A673 (cell line): ENCODE results near the gene ZNF836. TPM values are rescaled to one million over a fixed set of nuclear protein-coding genes. Genes with fewer than 3 reads are reported as not detected.
"Not testable (repeated sequence)": the region's sequence is repeated elsewhere in the genome, so short reads cannot be mapped to it uniquely, and the experiment has no call there.

ENCODE experiments used
- BruUV-seq: library from RNA; stranded (reverse); fragments of 400-500 nt; replicated peaks from 2 replicates; lab custom pipeline; 2021; lab: Mats Ljungman, UMichigan
- CTCF ChIA-PET: fragments of 300-600 bp; sonication (Branson Sonifier 250); formaldehyde crosslinking; loops from one replicate; lab custom pipeline; 2022; ENCODE audit warnings: antibody characterized with exemption; lab: Charles Lee
- POLR2A ChIA-PET: fragments of 300-600 bp; sonication (Branson Sonifier 250); formaldehyde crosslinking; loops from one replicate; lab custom pipeline; 2022; ENCODE audit warnings: antibody characterized with exemption; ENCODE audit not compliant: low non-redundant PET; lab: Charles Lee
- DNase-seq: peaks from one replicate; pipeline ENCODE4 v3.0.0-alpha.2; 2015; ENCODE audit warnings: low spot score
- H3K27ac ChIP-seq: fragments of 200-600 bp; sonication (generic); 2 replicates; pipeline ENCODE4 v1.5.1; 2016; ENCODE audit warnings: mixed run types, low read depth, mild to moderate bottlenecking, mixed read lengths, antibody characterized with exemption, low read length; ENCODE audit not compliant: poor library complexity, severe bottlenecking
- H3K27me3 ChIP-seq: fragments of 200-600 bp; sonication (generic); replicated peaks from 2 replicates; pipeline ENCODE4 v1.6.1; 2017; ENCODE audit warnings: mixed run types, low read depth, mild to moderate bottlenecking, mixed read lengths, antibody characterized with exemption, low read length; ENCODE audit not compliant: insufficient read depth, poor library complexity
- H3K36me3 ChIP-seq: fragments of 200-600 bp; sonication (generic); 2 replicates; pipeline ENCODE4 v1.6.1; 2016; ENCODE audit warnings: mixed run types, mild to moderate bottlenecking, mixed read lengths, antibody characterized with exemption, low read length; ENCODE audit not compliant: insufficient read depth, poor library complexity, severe bottlenecking
- H3K4me1 ChIP-seq: fragments of 200-600 bp; sonication (generic); 2 replicates; pipeline ENCODE4 v1.6.1; 2017; ENCODE audit warnings: mixed run types, mild to moderate bottlenecking, mixed read lengths, antibody characterized with exemption, low read length; ENCODE audit not compliant: insufficient read depth, poor library complexity, severe bottlenecking
- H3K4me3 ChIP-seq: fragments of 200-600 bp; sonication (generic); 2 replicates; pipeline ENCODE4 v1.5.1; 2016; ENCODE audit warnings: low read depth, mixed run types, mild to moderate bottlenecking, mixed read lengths, low read length; ENCODE audit not compliant: poor library complexity, severe bottlenecking
- H3K9me3 ChIP-seq: fragments of 200-600 bp; sonication (generic); 2 replicates; pipeline ENCODE4 v1.6.1; 2016; ENCODE audit warnings: mixed run types, low read depth, mild to moderate bottlenecking, mixed read lengths, antibody characterized with exemption, low read length; ENCODE audit not compliant: poor library complexity, severe bottlenecking
- CTCF ChIP-seq: fragments of 300-800, 200-600 bp; sonication (generic); conservative IDR thresholded peaks from 2 replicates; pipeline ENCODE4 v1.5.1; 2017; ENCODE audit warnings: low read depth, mild to moderate bottlenecking, antibody characterized with exemption, low read length, moderate library complexity, mixed read lengths
- EZH2 ChIP-seq: fragments of 200-600 bp; sonication (generic); IDR thresholded peaks from 2 replicates; pipeline ENCODE4 v1.6.1; 2017; ENCODE audit warnings: borderline replicate concordance, low read depth, mild to moderate bottlenecking, mixed read lengths, antibody characterized with exemption, low read length; ENCODE audit not compliant: poor library complexity, severe bottlenecking
- intact Hi-C: fragments of 100-400 bp; cut with micrococcal nuclease; formaldehyde crosslinking; loops from one replicate; pipeline ENCODE4 v1.10.0; 2022; ENCODE audit not compliant: unreplicated experiment
- total RNA-seq: library from RNA; stranded (reverse); gene quantifications from 2 replicates; pipeline ENCODE4 v1.2.3, GENCODE V29; 2021

The ZNF836 gene
- total RNA-seq, 1 experiment from 2014 or later = 6.1 TPM

GRCh38 chr19:52206481-52206880 lies 35.1 kb upstream of the ZNF836 start:
- CTCF ChIA-PET = no interaction called here

GRCh38 chr19:52200755-52201391 lies 29.5 kb upstream of the ZNF836 start:
- H3K36me3 ChIP-seq = peaks cover 76% of the 10 kb centered on the region
- H3K27me3 ChIP-seq, DNase-seq, H3K9me3 ChIP-seq, POLR2A ChIA-PET, intact Hi-C loops, CTCF ChIA-PET, H3K27ac ChIP-seq, BruUV-seq, H3K4me1 ChIP-seq, H3K4me3 ChIP-seq: not testable (repeated sequence)

More at GRCh38 chr19:52206481-52206880, 35.1 kb upstream of the ZNF836 start:
- Histone ChIP-seq H3K4me3 (no peak overlapping the region), H3K36me3 (peaks cover 90% of the 10 kb centered on the region), H3K27ac (no peak overlapping the region), H3K9me3 (no peaks in the 10 kb centered on the region), H3K4me1 (no peaks in the 10 kb centered on the region), H3K27me3 (no peaks in the 10 kb centered on the region)
- BruUV-seq = no TSS peak
- no peak for TF ChIP-seq CTCF
- no peak for TF ChIP-seq EZH2
- intact Hi-C loops = no loop called here
- DNase-seq = no peak
- POLR2A ChIA-PET = no interaction called here

- H3K27ac ChIP-seq = no peak overlapping the region
- no peak for DNase-seq
- CTCF ChIA-PET = no interaction called here
- no peaks in the 10 kb centered on the region for H3K4me1 ChIP-seq
- intact Hi-C loops = no loop called here
- no peak for TF ChIP-seq CTCF
- no peak for TF ChIP-seq EZH2
- no peaks in the 10 kb centered on the region for H3K9me3 ChIP-seq
- POLR2A ChIA-PET = no interaction called here
- H3K36me3 ChIP-seq = peaks cover 76% of the 10 kb centered on the region
- no peaks in the 10 kb centered on the region for H3K27me3 ChIP-seq
- no peak overlapping the region for H3K4me3 ChIP-seq
- no TSS peak for BruUV-seq
These were observed 28.6 kb upstream of the ZNF836 start for GRCh38 chr19:52200044-52200443.

- Histone ChIP-seq H3K4me1 (no peaks in the 10 kb centered on the region), H3K27ac (no peak overlapping the region), H3K27me3 (no peaks in the 10 kb centered on the region), H3K4me3 (no peak overlapping the region), H3K9me3 (no peaks in the 10 kb centered on the region), H3K36me3 (peaks cover 72% of the 10 kb centered on the region)
- intact Hi-C loops = no loop called here
- no peak for DNase-seq
- ChIA-PET CTCF (no interaction called here), POLR2A (no interaction called here)
- TF ChIP-seq EZH2 = no peak
- no peak for TF ChIP-seq CTCF
- no TSS peak for BruUV-seq
These were observed 27.3 kb upstream of the ZNF836 start for GRCh38 chr19:52198678-52199077.
